PC-9 (cell line): ENCODE measurements around the gene NTN4.

Experiments
- CTCF ChIP-seq: fragments of 200-600 bp; sonication (generic); conservative IDR thresholded peaks from 2 replicates; pipeline ENCODE4 v1.6.1; 2017; ENCODE audit warnings: mixed run types, antibody characterized with exemption, mild to moderate bottlenecking, moderate library complexity
- EZH2 ChIP-seq: fragments of 200-600 bp; sonication (generic); IDR thresholded peaks from 2 replicates; pipeline ENCODE4 v1.8.0; 2017; ENCODE audit warnings: antibody characterized with exemption, low read depth

- TF ChIP-seq CTCF = no peak
- no peak for TF ChIP-seq EZH2
Measured at GRCh38 chr12:95673576-95673975, 117.0 kb downstream of the NTN4 start.
